ENCODE results near the gene TRIP4.
"Not testable (repeated sequence)": the region's sequence is repeated elsewhere in the genome, so short reads cannot be mapped to it uniquely, and the experiment has no call there.

Gene TRIP4

GRCh38 chr15:64490598-64491259, 103.1 kb downstream of the TRIP4 start:
- DNase-seq (ENCODE audit: low spot score) = no peak

GRCh38 chr15:64493641-64494040, 106.0 kb downstream of the TRIP4 start:
- no peak for DNase-seq (ENCODE audit: low spot score)

GRCh38 chr15:64495968-64496367, 108.3 kb downstream of the TRIP4 start:
- not testable (repeated sequence) for DNase-seq (ENCODE audit: low spot score)

GRCh38 chr15:64500695-64501395, 113.2 kb downstream of the TRIP4 start:
- no peak for DNase-seq (ENCODE audit: low spot score)

GRCh38 chr15:64501396-64501715, 113.7 kb downstream of the TRIP4 start:
- DNase-seq (ENCODE audit: low spot score) = no peak

- DNase-seq (ENCODE audit: low spot score) = no peak
Observed at GRCh38 chr15:64502151-64502550, 114.5 kb downstream of the TRIP4 start.

DNA sequence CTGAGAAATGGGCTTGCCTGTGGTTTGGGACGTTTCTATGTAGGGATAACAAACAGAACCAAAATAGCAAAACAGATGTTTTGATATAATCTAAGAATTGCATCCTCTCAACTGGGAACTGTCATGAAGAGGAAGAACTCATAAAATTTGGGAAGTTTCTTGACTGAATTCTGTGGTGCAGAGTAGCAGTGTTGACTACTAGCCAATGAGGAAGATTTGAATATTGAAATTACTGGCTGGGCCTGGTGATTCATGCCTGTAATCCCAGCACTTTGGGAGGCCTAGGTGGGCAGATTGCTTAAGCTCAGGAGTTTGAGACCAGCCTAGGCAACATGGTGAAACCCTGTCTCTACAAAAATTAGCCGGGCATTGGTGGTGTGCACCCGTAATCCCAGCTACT, 114.9 kb downstream of the TRIP4 start:
- no peak for DNase-seq (ENCODE audit: low spot score)

- peak; percentile 63 for DNase-seq (ENCODE audit: low spot score)
Observed at GRCh38 chr15:64503197-64503596, 115.6 kb downstream of the TRIP4 start.

- no peak for DNase-seq (ENCODE audit: low spot score)
Observed at GRCh38 chr15:64503640-64504039, 116.0 kb downstream of the TRIP4 start.
